Measurements from ENCODE around the gene HEMK1. TPM values are rescaled to one million over a fixed set of nuclear protein-coding genes. Genes with fewer than 3 reads are reported as not detected.

The HEMK1 gene
- total RNA-seq, 4 donors from 2014 or later, result 5.7 to 7.0 (median 6.1) TPM

GRCh38 chr3:50587373-50587772 lies 18.1 kb downstream of the HEMK1 start:
- no peak for TF ChIP-seq CTCF (IDR thresholded peaks at IDR 0.05; ENCODE audit: low read depth)

GRCh38 chr3:50587806-50588758 lies 18.8 kb downstream of the HEMK1 start:
- TF ChIP-seq CTCF (IDR thresholded peaks at IDR 0.05; ENCODE audit: low read depth), result no peak

GRCh38 chr3:50588759-50589433 lies 19.6 kb downstream of the HEMK1 start:
- TF ChIP-seq CTCF (IDR thresholded peaks at IDR 0.05; ENCODE audit: low read depth), result no peak

- no peak for TF ChIP-seq CTCF (IDR thresholded peaks at IDR 0.05; ENCODE audit: low read depth)
These were observed 21.9 kb downstream of the HEMK1 start for GRCh38 chr3:50591196-50591741.

- no peak for TF ChIP-seq CTCF (IDR thresholded peaks at IDR 0.05; ENCODE audit: low read depth)
These were observed 23.2 kb downstream of the HEMK1 start for GRCh38 chr3:50592568-50592967.

- no peak for TF ChIP-seq CTCF (IDR thresholded peaks at IDR 0.05; ENCODE audit: low read depth)
These were observed 25.0 kb downstream of the HEMK1 start for GRCh38 chr3:50594253-50594785.

All from subcutaneous adipose tissue (tissue), 4 donors.